Vagina (tissue), 2 donors: ENCODE results near the gene CCDC102B.

Experiments
- POLR2A ChIP-seq, 2 donors: fragments of 450-650 bp; IDR thresholded peaks; one replicate each; pipeline ENCODE4 v1.6.1; 2017; ENCODE audit warnings: antibody characterized with exemption in 2 of 2, mild to moderate bottlenecking in 2 of 2, moderate library complexity in 2 of 2
- TF ChIP-seq, protein P1 (sequence below), 3 experiments: fragments of 450-650 bp in 2 of 3; fragments of 200-600 bp in 1 of 3; sonication (generic) in 1 of 3; IDR thresholded peaks; one replicate each; pipeline ENCODE4 v1.5.1; 2017 to 2019; ENCODE audit warnings: antibody characterized with exemption in 3 of 3, mild to moderate bottlenecking in 2 of 3, moderate library complexity in 2 of 3

DNA sequence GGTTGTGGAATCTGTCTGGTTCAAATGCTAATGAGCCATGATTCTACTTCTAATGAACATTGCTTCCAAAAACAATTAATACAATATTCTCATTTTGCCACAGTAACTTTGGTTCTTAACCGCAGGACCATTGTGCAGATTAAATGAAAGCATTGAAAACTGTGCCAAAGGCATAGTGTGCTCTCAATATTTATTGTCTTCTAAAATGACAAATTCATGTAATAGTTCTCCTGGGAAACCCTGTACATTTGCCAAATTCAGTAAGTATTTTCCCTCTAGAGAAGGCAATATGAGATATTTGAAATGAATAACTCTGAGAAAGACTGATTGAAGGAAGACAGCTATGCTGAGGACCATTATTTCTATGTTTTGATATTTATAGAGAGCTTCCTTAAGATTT is 246.3 kb downstream of the CCDC102B start:
- TF ChIP-seq, protein P1, sequence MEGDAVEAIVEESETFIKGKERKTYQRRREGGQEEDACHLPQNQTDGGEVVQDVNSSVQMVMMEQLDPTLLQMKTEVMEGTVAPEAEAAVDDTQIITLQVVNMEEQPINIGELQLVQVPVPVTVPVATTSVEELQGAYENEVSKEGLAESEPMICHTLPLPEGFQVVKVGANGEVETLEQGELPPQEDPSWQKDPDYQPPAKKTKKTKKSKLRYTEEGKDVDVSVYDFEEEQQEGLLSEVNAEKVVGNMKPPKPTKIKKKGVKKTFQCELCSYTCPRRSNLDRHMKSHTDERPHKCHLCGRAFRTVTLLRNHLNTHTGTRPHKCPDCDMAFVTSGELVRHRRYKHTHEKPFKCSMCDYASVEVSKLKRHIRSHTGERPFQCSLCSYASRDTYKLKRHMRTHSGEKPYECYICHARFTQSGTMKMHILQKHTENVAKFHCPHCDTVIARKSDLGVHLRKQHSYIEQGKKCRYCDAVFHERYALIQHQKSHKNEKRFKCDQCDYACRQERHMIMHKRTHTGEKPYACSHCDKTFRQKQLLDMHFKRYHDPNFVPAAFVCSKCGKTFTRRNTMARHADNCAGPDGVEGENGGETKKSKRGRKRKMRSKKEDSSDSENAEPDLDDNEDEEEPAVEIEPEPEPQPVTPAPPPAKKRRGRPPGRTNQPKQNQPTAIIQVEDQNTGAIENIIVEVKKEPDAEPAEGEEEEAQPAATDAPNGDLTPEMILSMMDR (IDR thresholded peaks at IDR 0.05): no peak
- no peak for TF ChIP-seq POLR2A (IDR thresholded peaks at IDR 0.05)
